Pancreas (tissue), 10 donors: ENCODE data around the gene PDXK. TPM values are rescaled to one million over a fixed set of nuclear protein-coding genes. Genes with fewer than 3 reads are reported as not detected.

Experiments used
- ATAC-seq, 4 donors: fragments of 200-7000 bp; cut with Tn5 transposase; one replicate each; pipeline versions ENCODE4 v1.8.0 to v1.9.1; 2020; ENCODE audit warnings: mild to moderate bottlenecking in 4 of 4, moderate library complexity in 4 of 4
- DNase-seq, 6 donors: peaks; one replicate each; pipeline ENCODE4 v3.0.0-alpha.2; 2020
- FAIRE-seq: peaks from 2 replicates; lab custom pipeline; 2012; peaks lifted over from hg19 to GRCh38; lab: Jason Lieb, UNC
- H3K27ac ChIP-seq, 4 donors: fragments of 200-600 bp; sonication (generic); 1 replicate in 3 of 4; 2 replicates in 1 of 4; pipeline versions ENCODE4 v1.5.0 to v1.8.0; 2020
- H3K27me3 ChIP-seq, 4 donors: fragments of 200-600 bp; one replicate each; pipeline ENCODE4 v1.8.0; 2021
- H3K36me3 ChIP-seq, 3 donors: fragments of 200-600 bp; sonication (generic) in 1 of 3; one replicate each; pipeline versions ENCODE4 v1.5.0 to v1.8.0; 2020 to 2021
- H3K4me1 ChIP-seq, 3 donors: fragments of 200-600 bp; one replicate each; pipeline ENCODE4 v1.8.0; 2021
- H3K4me3 ChIP-seq, 4 donors: fragments of 200-600 bp; sonication (generic) in 2 of 4; one replicate each; pipeline versions ENCODE4 v1.5.0 to v1.8.0; 2020 to 2021
- H3K9me3 ChIP-seq, 4 donors: fragments of 200-600 bp; one replicate each; pipeline ENCODE4 v1.8.0; 2021
- CTCF ChIP-seq, 4 donors: fragments of 200-600 bp; sonication (generic) in 3 of 4; IDR thresholded peaks; one replicate each; pipeline versions ENCODE4 v1.5.0 to v1.8.0; 2021; ENCODE audit warnings: antibody characterized with exemption in 4 of 4
- WGBS, 2 donors: extraction: QIAGEN DNeasy Blood & Tissue Kit; methylation state at CpG; one replicate each; pipeline ENCODE4 v1.1.7; 2013; 5-methylcytosine and 5-hydroxymethylcytosine counted together
- intact Hi-C, 3 donors: fragments of 100-400 bp; cut with DNase I; formaldehyde crosslinking; loops; one replicate each; pipeline versions ENCODE4 v1.11.1 to v1.14.2; 2022
- polyA plus RNA-seq, 2 donors: library from polyadenylated mRNA; stranded (reverse); fragments of 200-250 nt; gene quantifications; one replicate each; pipeline ENCODE4 v1.2.3, GENCODE V29; 2013
- total RNA-seq, 6 donors: library from RNA; stranded (reverse); fragmentation: NEBNext Ultra II Directional in 4 of 6; extraction: Animal tissue kit (Norgen Biotek cat#: 25700) in 4 of 6; gene quantifications; one replicate each; pipeline versions ENCODE4 v1.2.1 to v1.2.4, GENCODE V29; 2021 to 2023
- donor health status: healthy with polysubstance abuse.
- donor health status: DM: no; HTN: no; CAD: no; lungs with moderate emphysema.
- donor health status: DM: no; HTN: no; CAD: no.
- donor health status: control.
- donor health status: control.
- donor health status: Bipolar disorder and iron deficiency.
- donor health status: DM: yes; HTN: yes; CAD: no.
- donor health status: DM: no; HTN: no; CAD: no.
- donor health status: DM: no; HTN: no; CAD: no.
- donor health status: DM: yes; HTN: yes; CAD: no.

PDXK gene
- total RNA-seq (100 to 1,000 TPM in 1 of 6 donors, 10 to 100 TPM in 5; 63.2 to 100 (median 65.8) TPM), polyA plus RNA-seq (10 to 100 TPM; 65.7 to 66.0 TPM)

DNA sequence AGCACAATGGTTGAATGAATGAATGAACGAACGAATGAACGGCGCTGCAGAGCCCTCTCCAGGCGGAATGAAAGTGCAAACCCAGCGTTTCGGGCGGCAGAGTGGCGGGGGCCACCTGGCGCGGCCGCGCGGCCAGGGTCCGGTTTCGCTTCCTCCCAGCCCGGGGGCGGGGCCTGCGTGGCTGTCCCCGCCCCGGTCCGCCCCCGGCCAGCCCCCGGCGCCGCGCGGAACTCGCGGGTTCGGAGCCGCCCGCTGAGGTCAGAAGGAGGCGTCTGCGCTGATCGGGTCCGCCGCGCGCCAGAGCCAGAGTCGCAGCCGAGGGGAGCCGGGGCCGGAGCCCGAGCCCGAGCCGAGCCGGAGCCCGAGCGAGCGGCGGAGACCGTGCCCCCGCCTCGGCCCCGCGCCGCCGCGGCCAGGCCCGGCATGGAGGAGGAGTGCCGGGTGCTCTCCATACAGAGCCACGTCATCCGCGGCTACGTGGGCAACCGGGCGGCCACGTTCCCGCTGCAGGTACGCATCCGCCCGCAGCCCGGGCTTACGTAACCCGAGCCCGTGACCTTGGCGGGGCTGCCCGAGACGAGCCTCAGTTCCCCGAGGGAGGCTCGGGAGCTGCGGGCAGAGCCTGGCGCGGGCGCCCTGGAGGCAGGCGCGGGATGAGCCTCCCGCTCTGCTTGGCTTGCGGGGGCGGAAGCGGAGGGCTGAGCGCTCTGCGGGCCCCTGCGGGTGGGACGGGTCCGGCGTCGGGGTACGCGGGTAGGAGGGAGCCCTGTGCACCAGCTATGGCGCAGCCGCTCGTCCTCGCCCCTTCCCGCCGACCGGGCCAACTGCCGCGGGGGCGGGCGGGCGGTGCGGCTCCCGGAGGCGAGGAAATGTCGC, at the start of gene PDXK:
PDXK (plus strand) TSS at position 258 of the 876 bp plus-strand sequence; CDS start at position 424, 166 bp downstream.
- Histone ChIP-seq H3K4me3 (peak within 1 kb of the TSS; percentile 92 to 99 (median 97)), H3K27me3 (no peaks in the 10 kb centered on the region), H3K27ac (peak within 1 kb of the TSS; percentile 89 to 92 (median 90)), H3K4me1 (peaks cover 12 to 19% (median 14%) of the 10 kb centered on the region in 3 donors), H3K9me3 (no peaks in the 10 kb centered on the region), H3K36me3 (no peaks in the 10 kb centered on the region)
- TF ChIP-seq CTCF (IDR thresholded peaks at IDR 0.05) = no peak
- ATAC-seq = peak; percentile 81 to 90 (median 84)
- 0% methylated on average over 70 to 117 of the region's 117 CpGs for WGBS, 2 donors
- no peak for FAIRE-seq
- intact Hi-C loops = no loop called here
- DNase-seq = peak; percentile 82 to 97 (median 90)

GRCh38 chr21:43669828-43670605, 48.9 kb upstream of the PDXK start:
- Histone ChIP-seq H3K36me3 (peaks cover 4 to 11% (median 5%) of the 10 kb centered on the region in 3 donors), H3K4me3 (no peak overlapping the region), H3K9me3 (no peaks in the 10 kb centered on the region), H3K27ac (no peak overlapping the region), H3K4me1 (no peaks in the 10 kb centered on the region), H3K27me3 (no peaks in the 10 kb centered on the region)
- FAIRE-seq (no peak), ATAC-seq (no peak), DNase-seq (no peak)
- intact Hi-C loops = no loop called here
- WGBS, 2 donors = 87 to 90% methylated on average over 20 of the region's 20 CpGs
- TF ChIP-seq CTCF (IDR thresholded peaks at IDR 0.05) = no peak

DNA sequence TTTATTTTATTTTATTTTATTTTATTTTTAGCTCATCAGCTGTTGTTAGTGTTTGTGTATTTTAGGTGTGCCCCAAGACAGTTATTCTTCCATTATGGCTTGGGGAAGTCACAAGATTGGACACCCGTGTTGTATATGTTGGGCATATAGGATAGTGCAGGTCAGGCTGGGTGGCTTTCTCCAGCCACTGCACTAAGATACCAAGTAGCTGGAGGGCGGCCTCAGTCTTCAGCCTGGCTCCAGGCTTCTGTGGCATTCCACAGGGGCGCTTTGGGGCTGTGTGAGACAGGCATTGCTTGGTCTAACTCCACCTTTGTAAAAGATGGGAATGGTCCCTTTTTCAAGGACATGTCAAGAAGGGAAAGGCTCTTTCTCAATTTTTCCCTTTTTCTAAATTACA, 43.1 kb upstream of the PDXK start:
- no peak for TF ChIP-seq CTCF (IDR thresholded peaks at IDR 0.05)
- H3K27ac ChIP-seq = no peak overlapping the region
- H3K4me3 ChIP-seq = no peak overlapping the region
- H3K4me1 ChIP-seq = no peaks in the 10 kb centered on the region
- peaks cover 0 to 17% (median 11%) of the 10 kb centered on the region in 3 donors for H3K36me3 ChIP-seq
- no peaks in the 10 kb centered on the region for H3K27me3 ChIP-seq
- FAIRE-seq (no peak), DNase-seq (no peak), ATAC-seq (no peak)
- no peaks in the 10 kb centered on the region for H3K9me3 ChIP-seq
- intact Hi-C loops = no loop called here
- 91 to 93% methylated on average over 3 of the region's 3 CpGs for whole genome bisulfite sequencing, 2 donors

GRCh38 chr21:43676391-43676790, 42.5 kb upstream of the PDXK start:
- Histone ChIP-seq H3K4me1 (no peaks in the 10 kb centered on the region), H3K27ac (no peak overlapping the region), H3K27me3 (no peaks in the 10 kb centered on the region), H3K9me3 (no peaks in the 10 kb centered on the region), H3K4me3 (no peak overlapping the region), H3K36me3 (peaks cover 0 to 17% (median 11%) of the 10 kb centered on the region in 3 donors)
- TF ChIP-seq CTCF (IDR thresholded peaks at IDR 0.05) = no peak
- DNase-seq (no peak), FAIRE-seq (no peak), ATAC-seq (no peak)
- 90 to 93% methylated on average over 15 of the region's 15 CpGs for WGBS, 2 donors
- intact Hi-C loops = no loop called here
